HepG2 (cell line): ENCODE data around the gene MBTD1. TPM values are rescaled to one million over a fixed set of nuclear protein-coding genes. Genes with fewer than 3 reads are reported as not detected.

ENCODE experiments used
- ARNT2 ChIP-seq: sonication (generic); formaldehyde crosslinking; IDR thresholded peaks from 2 replicates; pipeline ENCODE4 v1.8.0; 2022; ENCODE audit warnings: mild to moderate bottlenecking, low read depth, missing genetic modification reagents, moderate library complexity
- CC2D1A ChIP-seq: sonication (generic); formaldehyde crosslinking; IDR thresholded peaks from 2 replicates; pipeline ENCODE4 v1.8.1; 2023; ENCODE audit warnings: mild to moderate bottlenecking, missing genetic modification reagents
- FOXO1 ChIP-seq: sonication (generic); formaldehyde crosslinking; IDR thresholded peaks from 2 replicates; pipeline ENCODE4 v1.4.0; 2020; ENCODE audit warnings: missing genetic modification reagents
- HIVEP1 ChIP-seq: sonication (generic); formaldehyde crosslinking; IDR thresholded peaks from 2 replicates; pipeline ENCODE4 v1.4.0; 2020; ENCODE audit warnings: mild to moderate bottlenecking, missing genetic modification reagents
- HNRNPK ChIP-seq: fragments of 200-400 bp; formaldehyde crosslinking; IDR thresholded peaks from 2 replicates; pipeline ENCODE4 v1.6.1; 2018; ENCODE audit warnings: low read length, low read depth, moderate library complexity, mild to moderate bottlenecking; ENCODE audit not compliant: poor library complexity, severe bottlenecking
- POGK ChIP-seq: sonication (generic); formaldehyde crosslinking; conservative IDR thresholded peaks from 2 replicates; pipeline ENCODE4 v1.8.0; 2022; ENCODE audit warnings: mild to moderate bottlenecking, moderate library complexity, missing genetic modification reagents
- REPIN1 ChIP-seq: sonication (generic); formaldehyde crosslinking; IDR thresholded peaks from 2 replicates; pipeline ENCODE4 v1.8.0; 2022; ENCODE audit warnings: missing genetic modification reagents, low read depth, mild to moderate bottlenecking, borderline replicate concordance
- TEAD3 ChIP-seq: optimal IDR thresholded peaks from 2 replicates; pipeline ENCODE3; 2016; ENCODE audit warnings: borderline replicate concordance
- ZC3H13 ChIP-seq: sonication (generic); formaldehyde crosslinking; IDR thresholded peaks from 2 replicates; pipeline ENCODE4 v1.8.1; 2023; ENCODE audit warnings: mild to moderate bottlenecking, missing genetic modification reagents, moderate library complexity
- ZNF317 ChIP-seq: sonication (generic); formaldehyde crosslinking; IDR thresholded peaks from 2 replicates; pipeline ENCODE4 v1.5.0; 2020; ENCODE audit warnings: mild to moderate bottlenecking, missing genetic modification reagents
- ZNF549 ChIP-seq: sonication (generic); formaldehyde crosslinking; IDR thresholded peaks from 2 replicates; pipeline ENCODE4 v1.5.0; 2020; ENCODE audit warnings: missing genetic modification reagents
- ZNF552 ChIP-seq: sonication (generic); formaldehyde crosslinking; IDR thresholded peaks from 2 replicates; pipeline ENCODE4 v1.9.0; 2022; ENCODE audit warnings: missing genetic modification reagents, mild to moderate bottlenecking, borderline replicate concordance
- ZNF781 ChIP-seq: sonication (generic); formaldehyde crosslinking; IDR thresholded peaks from 2 replicates; pipeline ENCODE4 v1.5.1; 2020; ENCODE audit warnings: borderline replicate concordance, mild to moderate bottlenecking, missing genetic modification reagents; ENCODE audit errors: not compliant biosample characterization
- polyA plus RNA-seq, 8 experiments: library from polyadenylated mRNA; depleted of rRNA in 3 of 8; stranded (reverse) in 7 of 8; unstranded in 1 of 8; fragments of >200 nt; fragmentation: Illumina TruSeq in 4 of 8; extraction: Trizol in 4 of 8; gene quantifications; 2 replicates each; pipeline versions ENCODE4 v1.2.1 to v1.2.3, GENCODE V29; 2011 to 2016; ENCODE audit warnings: low read depth in 4 of 8, missing spikeins in 1 of 8, mixed read lengths in 1 of 8; ENCODE audit not compliant: insufficient read depth in 1 of 8
- total RNA-seq, 5 experiments: library from RNA; depleted of rRNA; stranded (reverse); fragments of >200 nt; fragmentation: Illumina TruSeq; extraction: Trizol; gene quantifications; 2 replicates each; pipeline ENCODE4 v1.2.3, GENCODE V29; 2016; ENCODE audit warnings: low read depth in 1 of 5
- TF ChIP-seq, protein P1 (sequence below): sonication (generic); formaldehyde crosslinking; IDR thresholded peaks from 2 replicates; pipeline ENCODE4 v1.8.1; 2022; ENCODE audit warnings: low read depth, mild to moderate bottlenecking, missing genetic modification reagents
- TF ChIP-seq, protein P2 (sequence below): sonication (generic); formaldehyde crosslinking; IDR thresholded peaks from 2 replicates; pipeline ENCODE4 v1.4.0; 2020; ENCODE audit warnings: missing genetic modification reagents
- TF ChIP-seq, protein P3 (sequence below): IDR thresholded peaks from 2 replicates; pipeline ENCODE4 v1.6.1; 2012; ENCODE audit warnings: low read length, improper control_type of control experiment

MBTD1 gene
- total and polyA plus RNA-seq, 2 of the 13 experiments (the other 11 are each of a cell fraction or from before 2014, with no cell fraction given): 20.9 TPM

GRCh38 chr17:51166987-51167931, 92.6 kb downstream of the MBTD1 start (continued):
- TF ChIP-seq, protein P1, sequence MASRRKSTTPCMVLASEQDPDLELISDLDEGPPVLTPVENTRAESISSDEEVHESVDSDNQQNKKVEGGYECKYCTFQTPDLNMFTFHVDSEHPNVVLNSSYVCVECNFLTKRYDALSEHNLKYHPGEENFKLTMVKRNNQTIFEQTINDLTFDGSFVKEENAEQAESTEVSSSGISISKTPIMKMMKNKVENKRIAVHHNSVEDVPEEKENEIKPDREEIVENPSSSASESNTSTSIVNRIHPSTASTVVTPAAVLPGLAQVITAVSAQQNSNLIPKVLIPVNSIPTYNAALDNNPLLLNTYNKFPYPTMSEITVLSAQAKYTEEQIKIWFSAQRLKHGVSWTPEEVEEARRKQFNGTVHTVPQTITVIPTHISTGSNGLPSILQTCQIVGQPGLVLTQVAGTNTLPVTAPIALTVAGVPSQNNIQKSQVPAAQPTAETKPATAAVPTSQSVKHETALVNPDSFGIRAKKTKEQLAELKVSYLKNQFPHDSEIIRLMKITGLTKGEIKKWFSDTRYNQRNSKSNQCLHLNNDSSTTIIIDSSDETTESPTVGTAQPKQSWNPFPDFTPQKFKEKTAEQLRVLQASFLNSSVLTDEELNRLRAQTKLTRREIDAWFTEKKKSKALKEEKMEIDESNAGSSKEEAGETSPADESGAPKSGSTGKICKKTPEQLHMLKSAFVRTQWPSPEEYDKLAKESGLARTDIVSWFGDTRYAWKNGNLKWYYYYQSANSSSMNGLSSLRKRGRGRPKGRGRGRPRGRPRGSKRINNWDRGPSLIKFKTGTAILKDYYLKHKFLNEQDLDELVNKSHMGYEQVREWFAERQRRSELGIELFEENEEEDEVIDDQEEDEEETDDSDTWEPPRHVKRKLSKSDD (CRISPR knock-in tag): no peak
- no peak for TF ChIP-seq TEAD3 (CRISPR knock-in tag)
- no peak for TF ChIP-seq CC2D1A (CRISPR knock-in tag)
- TF ChIP-seq, protein P2, sequence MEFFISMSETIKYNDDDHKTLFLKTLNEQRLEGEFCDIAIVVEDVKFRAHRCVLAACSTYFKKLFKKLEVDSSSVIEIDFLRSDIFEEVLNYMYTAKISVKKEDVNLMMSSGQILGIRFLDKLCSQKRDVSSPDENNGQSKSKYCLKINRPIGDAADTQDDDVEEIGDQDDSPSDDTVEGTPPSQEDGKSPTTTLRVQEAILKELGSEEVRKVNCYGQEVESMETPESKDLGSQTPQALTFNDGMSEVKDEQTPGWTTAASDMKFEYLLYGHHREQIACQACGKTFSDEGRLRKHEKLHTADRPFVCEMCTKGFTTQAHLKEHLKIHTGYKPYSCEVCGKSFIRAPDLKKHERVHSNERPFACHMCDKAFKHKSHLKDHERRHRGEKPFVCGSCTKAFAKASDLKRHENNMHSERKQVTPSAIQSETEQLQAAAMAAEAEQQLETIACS (CRISPR knock-in tag): no peak; the same call in 1 of the 2 replicates
- no peak for TF ChIP-seq HNRNPK
- no peak for TF ChIP-seq ZNF549
- TF ChIP-seq, protein P3, sequence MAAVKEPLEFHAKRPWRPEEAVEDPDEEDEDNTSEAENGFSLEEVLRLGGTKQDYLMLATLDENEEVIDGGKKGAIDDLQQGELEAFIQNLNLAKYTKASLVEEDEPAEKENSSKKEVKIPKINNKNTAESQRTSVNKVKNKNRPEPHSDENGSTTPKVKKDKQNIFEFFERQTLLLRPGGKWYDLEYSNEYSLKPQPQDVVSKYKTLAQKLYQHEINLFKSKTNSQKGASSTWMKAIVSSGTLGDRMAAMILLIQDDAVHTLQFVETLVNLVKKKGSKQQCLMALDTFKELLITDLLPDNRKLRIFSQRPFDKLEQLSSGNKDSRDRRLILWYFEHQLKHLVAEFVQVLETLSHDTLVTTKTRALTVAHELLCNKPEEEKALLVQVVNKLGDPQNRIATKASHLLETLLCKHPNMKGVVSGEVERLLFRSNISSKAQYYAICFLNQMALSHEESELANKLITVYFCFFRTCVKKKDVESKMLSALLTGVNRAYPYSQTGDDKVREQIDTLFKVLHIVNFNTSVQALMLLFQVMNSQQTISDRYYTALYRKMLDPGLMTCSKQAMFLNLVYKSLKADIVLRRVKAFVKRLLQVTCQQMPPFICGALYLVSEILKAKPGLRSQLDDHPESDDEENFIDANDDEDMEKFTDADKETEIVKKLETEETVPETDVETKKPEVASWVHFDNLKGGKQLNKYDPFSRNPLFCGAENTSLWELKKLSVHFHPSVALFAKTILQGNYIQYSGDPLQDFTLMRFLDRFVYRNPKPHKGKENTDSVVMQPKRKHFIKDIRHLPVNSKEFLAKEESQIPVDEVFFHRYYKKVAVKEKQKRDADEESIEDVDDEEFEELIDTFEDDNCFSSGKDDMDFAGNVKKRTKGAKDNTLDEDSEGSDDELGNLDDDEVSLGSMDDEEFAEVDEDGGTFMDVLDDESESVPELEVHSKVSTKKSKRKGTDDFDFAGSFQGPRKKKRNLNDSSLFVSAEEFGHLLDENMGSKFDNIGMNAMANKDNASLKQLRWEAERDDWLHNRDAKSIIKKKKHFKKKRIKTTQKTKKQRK: no peak
- TF ChIP-seq POGK (CRISPR knock-in tag): 0 out of 2 replicates have a peak, but pooled peaks have one; percentile 11
- peak; percentile 66 for TF ChIP-seq ZNF781 (CRISPR knock-in tag)
- TF ChIP-seq ZNF317 (CRISPR knock-in tag): 0 out of 2 replicates have a peak, but pooled peaks have one; percentile 63
- peak; percentile 75; the same call in 1 of the 2 replicates for TF ChIP-seq REPIN1 (CRISPR knock-in tag)
- peak; percentile 28; the same call in 1 of the 2 replicates for TF ChIP-seq ARNT2 (CRISPR knock-in tag)
- TF ChIP-seq ZC3H13 (CRISPR knock-in tag): no peak
- no peak for TF ChIP-seq HIVEP1 (CRISPR knock-in tag)
- no peak for TF ChIP-seq FOXO1 (CRISPR knock-in tag)
- peak; percentile 35; the same call in 1 of the 2 replicates for TF ChIP-seq ZNF552 (CRISPR knock-in tag)
